RWPE2 (cell line): ENCODE measurements around the gene ETFBKMT.

Experiments used
- ATAC-seq: fragments of 200-7000 bp; cut with Tn5 transposase; 3 replicates; pipeline ENCODE4 v1.9.1; 2021; ENCODE audit warnings: low read depth
- DNase-seq: peaks from one replicate; pipeline ENCODE4 v3.0.0-alpha.2; 2020; ENCODE audit warnings: low spot score
- H3K27ac ChIP-seq: fragments of 450-650 bp; 2 replicates; pipeline ENCODE4 v1.5.1; 2017; ENCODE audit warnings: mild to moderate bottlenecking; ENCODE audit not compliant: poor library complexity, severe bottlenecking
- H3K27me3 ChIP-seq: fragments of 250-450 bp; sonication (Bioruptor Pico); 2 replicates; pipeline ENCODE4 v1.5.1; 2021; ENCODE audit warnings: mild to moderate bottlenecking, moderate library complexity; ENCODE audit not compliant: insufficient read depth, poor library complexity, severe bottlenecking
- H3K36me3 ChIP-seq: fragments of 250-450 bp; sonication (Bioruptor Pico); 2 replicates; pipeline ENCODE4 v1.5.1; 2020; ENCODE audit warnings: low read depth, mild to moderate bottlenecking, moderate library complexity
- H3K4me1 ChIP-seq: fragments of 250-450 bp; sonication (Bioruptor Pico); 2 replicates; pipeline ENCODE4 v1.5.1; 2021; ENCODE audit warnings: mild to moderate bottlenecking, moderate library complexity; ENCODE audit not compliant: insufficient read depth, poor library complexity, severe bottlenecking
- H3K4me3 ChIP-seq: fragments of 250-450 bp; sonication (Bioruptor Pico); 2 replicates; pipeline ENCODE4 v1.5.1; 2021; ENCODE audit warnings: mild to moderate bottlenecking, moderate library complexity; ENCODE audit not compliant: severe bottlenecking
- H3K9me3 ChIP-seq: fragments of 250-450 bp; sonication (Bioruptor Pico); 2 replicates; pipeline ENCODE4 v1.5.1; 2021; ENCODE audit warnings: mild to moderate bottlenecking, moderate library complexity; ENCODE audit not compliant: severe bottlenecking
- CTCF ChIP-seq: fragments of 450-650 bp; IDR thresholded peaks from one replicate; pipeline ENCODE4 v1.5.1; 2017; ENCODE audit warnings: mild to moderate bottlenecking, moderate library complexity; ENCODE audit not compliant: poor library complexity, severe bottlenecking

The ETFBKMT gene

GRCh38 chr12:31631023-31631724 is 28.3 kb upstream of the ETFBKMT start:
- Histone ChIP-seq H3K4me3 (no peak overlapping the region), H3K27me3 (no peaks in the 10 kb centered on the region), H3K36me3 (no peaks in the 10 kb centered on the region), H3K27ac (no peak overlapping the region), H3K4me1 (no peaks in the 10 kb centered on the region), H3K9me3 (no peaks in the 10 kb centered on the region)
- TF ChIP-seq CTCF: no peak
- DNase-seq: no peak
- no peak for ATAC-seq

- H3K4me1 ChIP-seq: no peaks in the 10 kb centered on the region
- ATAC-seq (no peak), DNase-seq (no peak)
Measured at GRCh38 chr12:31631809-31632208, 27.7 kb upstream of the ETFBKMT start.

GRCh38 chr12:31633464-31633863 is 26.0 kb upstream of the ETFBKMT start:
- Histone ChIP-seq H3K4me1 (no peaks in the 10 kb centered on the region), H3K36me3 (no peaks in the 10 kb centered on the region), H3K9me3 (no peaks in the 10 kb centered on the region), H3K4me3 (no peak overlapping the region), H3K27ac (no peak overlapping the region), H3K27me3 (no peaks in the 10 kb centered on the region)
- ATAC-seq: no peak
- no peak for DNase-seq
- TF ChIP-seq CTCF: no peak

More at GRCh38 chr12:31631809-31632208, 27.7 kb upstream of the ETFBKMT start:
- Histone ChIP-seq H3K27me3 (no peaks in the 10 kb centered on the region), H3K4me3 (no peak overlapping the region), H3K27ac (no peak overlapping the region), H3K9me3 (no peaks in the 10 kb centered on the region), H3K36me3 (no peaks in the 10 kb centered on the region)
- no peak for TF ChIP-seq CTCF

GRCh38 chr12:31634620-31635019 is 24.9 kb upstream of the ETFBKMT start:
- Histone ChIP-seq H3K9me3 (no peaks in the 10 kb centered on the region), H3K27me3 (no peaks in the 10 kb centered on the region), H3K36me3 (no peaks in the 10 kb centered on the region), H3K4me1 (no peaks in the 10 kb centered on the region), H3K4me3 (no peak overlapping the region), H3K27ac (no peak overlapping the region)
- DNase-seq: no peak
- ATAC-seq: no peak
- no peak for TF ChIP-seq CTCF

GRCh38 chr12:31641509-31642090 is 17.9 kb upstream of the ETFBKMT start:
- H3K27ac ChIP-seq: no peak overlapping the region
- no peaks in the 10 kb centered on the region for H3K9me3 ChIP-seq
- H3K27me3 ChIP-seq: no peaks in the 10 kb centered on the region
- H3K4me1 ChIP-seq: no peaks in the 10 kb centered on the region
- no peaks in the 10 kb centered on the region for H3K36me3 ChIP-seq
- no peak for ATAC-seq
- no peak overlapping the region for H3K4me3 ChIP-seq
- no peak for DNase-seq
- no peak for TF ChIP-seq CTCF
